DMS153 treated with DMSO at 0.1 percent for 48 hours (cell line): ENCODE data around the gene OSBPL6.

Experiments
- DNase-seq: peaks from one replicate; lab custom pipeline; 2025; ENCODE audit not compliant: unreplicated experiment; lab: John Stamatoyannopoulos, UW

Gene OSBPL6

DNA sequence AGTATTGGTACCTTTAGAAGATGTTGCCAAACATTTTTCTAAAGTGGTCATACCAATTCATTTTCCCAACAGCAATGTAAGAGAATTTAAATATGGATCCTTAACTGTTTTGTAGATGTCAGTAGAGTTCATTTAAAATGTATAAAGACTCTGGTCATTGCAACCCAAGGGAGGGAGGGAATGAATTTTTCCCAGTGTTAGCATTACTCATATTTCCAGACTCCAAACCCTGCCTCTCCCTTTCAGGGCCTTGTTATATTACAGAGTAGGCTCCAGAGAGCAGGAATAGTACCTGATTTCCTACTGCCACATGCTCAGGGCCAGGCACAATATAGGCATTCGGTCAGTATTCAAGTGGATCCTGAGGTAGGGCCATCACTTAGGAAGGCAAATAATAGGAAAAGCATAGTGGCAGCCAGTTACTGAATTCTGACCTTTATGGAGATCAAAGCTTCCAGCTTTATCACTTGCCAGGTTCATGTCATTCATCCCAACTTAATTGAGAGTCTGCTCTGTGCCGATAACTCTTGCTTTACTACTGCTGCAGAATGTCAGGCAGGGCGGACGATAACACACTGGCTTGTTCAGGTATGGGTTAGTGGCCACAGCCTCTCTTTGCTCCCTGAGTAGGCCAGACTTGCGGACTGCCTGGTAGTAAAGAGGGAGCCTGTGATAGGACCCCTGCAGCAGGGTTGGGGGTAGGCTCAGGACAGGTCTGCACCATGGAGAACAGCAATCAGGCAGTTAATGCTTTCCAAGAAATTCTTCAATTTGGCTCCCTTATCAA is 75.3 kb downstream of the OSBPL6 start:
- no peak for DNase-seq

- no peak for DNase-seq
Observed at GRCh38 chr2:178270338-178270737, 76.0 kb downstream of the OSBPL6 start.

GRCh38 chr2:178271094-178271493 is 76.8 kb downstream of the OSBPL6 start:
- no peak for DNase-seq

GRCh38 chr2:178271629-178272333 is 77.5 kb downstream of the OSBPL6 start:
- DNase-seq = no peak

DNA sequence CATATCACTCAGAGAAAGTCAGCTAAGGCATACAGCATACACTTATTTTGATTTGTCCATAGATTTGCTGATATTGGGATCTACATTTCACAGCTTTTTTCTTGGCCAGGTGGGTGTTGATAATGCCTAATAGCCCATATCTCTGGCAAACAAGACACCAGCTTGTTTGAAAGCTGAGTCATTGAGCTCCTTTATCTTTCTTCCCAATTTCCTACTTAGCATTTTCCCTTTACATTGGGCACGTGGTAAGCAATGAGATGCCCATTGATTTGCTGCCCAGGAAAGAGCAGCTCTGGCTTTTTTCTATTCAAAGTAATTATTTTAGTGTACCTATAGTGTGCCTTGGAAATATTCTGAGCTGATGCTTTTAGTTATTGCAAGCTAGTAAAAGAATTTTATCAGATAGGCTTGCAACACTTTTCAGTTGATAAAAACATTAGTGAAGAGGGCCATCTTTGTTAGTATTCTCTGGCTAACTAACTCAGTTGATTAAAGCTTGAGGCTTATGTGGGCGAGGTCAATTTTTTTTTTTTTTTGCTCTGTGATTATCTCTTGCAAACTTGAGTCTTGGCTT is 79.6 kb downstream of the OSBPL6 start:
- DNase-seq = no peak

DNA sequence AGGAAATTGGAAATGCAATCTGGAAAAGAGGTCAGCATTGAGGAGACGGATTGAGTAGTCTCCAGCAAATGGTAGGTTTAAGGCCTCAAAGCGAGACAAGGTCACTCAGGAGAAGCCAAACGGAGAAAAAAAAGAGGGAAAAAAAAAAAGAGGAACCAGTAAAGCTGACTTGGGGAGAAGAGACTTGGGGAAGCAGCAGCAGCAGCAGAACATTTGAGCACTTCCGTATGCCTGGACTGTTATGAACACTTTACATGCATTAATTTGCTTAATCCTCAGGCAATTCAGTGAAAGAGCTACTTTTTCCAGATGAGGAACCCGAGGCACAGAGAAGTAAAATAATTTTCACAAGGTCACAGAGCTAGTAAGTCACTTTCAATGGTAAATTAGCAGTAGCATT is 81.3 kb downstream of the OSBPL6 start:
- no peak for DNase-seq

- no peak for DNase-seq
Observed at GRCh38 chr2:178277741-178278197, 83.5 kb downstream of the OSBPL6 start.

- DNase-seq = no peak
Observed at GRCh38 chr2:178279142-178279541, 84.8 kb downstream of the OSBPL6 start.

GRCh38 chr2:178279636-178280035 is 85.3 kb downstream of the OSBPL6 start:
- DNase-seq = no peak

GRCh38 chr2:178280244-178280852 is 86.0 kb downstream of the OSBPL6 start:
- no peak for DNase-seq

DNA sequence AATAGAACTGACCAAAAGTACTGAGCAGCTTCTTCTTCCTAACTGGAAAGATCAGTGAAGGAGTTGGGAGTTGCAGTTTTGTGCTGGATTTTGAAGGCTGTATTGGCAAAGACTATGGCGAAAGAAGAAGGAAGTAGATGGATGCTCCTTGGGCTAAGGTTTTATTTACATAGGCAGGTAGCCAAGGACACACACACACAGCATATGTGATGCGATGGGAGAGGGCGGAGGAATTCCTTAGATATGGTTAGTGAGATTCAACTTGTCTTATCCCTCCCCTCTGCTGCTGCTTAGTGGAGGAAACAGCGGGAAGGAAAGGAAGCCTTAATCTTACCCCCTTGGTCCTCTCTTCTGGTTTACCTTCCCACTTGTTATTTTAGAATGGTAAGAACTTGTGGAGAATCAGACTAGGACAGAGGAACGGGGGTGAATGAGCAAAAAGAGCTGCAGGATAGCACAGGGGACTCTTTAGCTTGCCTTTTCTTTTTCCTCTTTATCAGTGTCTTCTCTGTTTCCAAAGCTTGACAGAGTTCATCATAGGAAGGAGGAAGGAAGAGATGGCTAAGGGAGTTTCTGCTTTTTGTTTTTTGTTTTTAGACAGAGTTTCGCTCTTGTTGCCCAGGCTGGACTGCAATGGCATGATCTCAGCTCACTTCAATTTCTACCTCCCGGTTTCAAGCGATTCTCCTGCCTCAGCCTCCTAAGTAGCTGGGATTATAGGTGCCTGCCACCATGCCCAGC is 87.9 kb downstream of the OSBPL6 start:
- DNase-seq = no peak

GRCh38 chr2:178283341-178283918 is 89.1 kb downstream of the OSBPL6 start:
- no peak for DNase-seq

DNA sequence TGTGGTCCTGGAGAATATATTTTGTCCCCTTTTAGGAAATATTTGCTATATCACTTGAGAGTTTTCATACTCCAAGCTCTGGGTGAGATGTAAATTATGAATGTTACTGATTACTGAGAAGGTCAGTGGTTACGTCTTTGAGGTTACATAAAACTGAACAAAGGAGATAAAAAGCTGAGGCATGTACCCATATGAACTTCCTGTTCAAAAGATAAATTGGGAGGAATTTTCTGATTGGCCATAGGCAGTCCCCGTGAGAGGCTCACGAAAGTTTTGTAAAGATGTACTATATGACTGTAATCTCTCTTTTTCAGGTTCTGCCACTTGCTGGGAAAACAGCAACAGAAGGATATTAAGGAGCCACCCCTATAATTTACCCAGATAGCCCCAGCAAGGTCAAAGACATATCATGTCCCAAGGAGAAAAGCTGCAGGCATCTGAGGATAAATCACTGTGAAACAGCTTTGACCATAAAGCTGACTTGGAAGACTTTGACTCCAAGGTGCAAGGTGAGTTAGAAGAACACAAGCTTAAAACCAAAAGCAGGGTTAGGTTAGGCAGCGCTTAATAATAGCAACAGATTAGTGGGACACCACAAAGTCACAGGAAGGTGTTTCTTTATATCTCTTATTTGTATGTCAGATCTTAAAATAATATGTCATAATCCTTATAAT is 90.4 kb downstream of the OSBPL6 start:
- no peak for DNase-seq

DNA sequence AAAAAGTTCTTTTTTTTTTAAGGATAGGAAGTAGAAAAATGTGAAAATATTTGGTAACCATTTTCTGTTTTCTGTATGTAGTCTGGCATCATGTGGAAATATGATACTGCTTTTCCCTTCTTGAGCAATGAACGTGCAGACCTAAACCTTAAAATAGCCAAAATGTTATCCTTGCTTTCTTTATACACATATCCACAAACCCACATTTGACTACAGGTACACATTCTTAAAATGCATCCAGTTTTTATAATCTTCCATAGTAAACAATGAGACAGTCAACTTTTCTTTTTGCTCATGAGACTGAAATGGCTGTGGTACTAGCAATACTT is 90.9 kb downstream of the OSBPL6 start:
- no peak for DNase-seq

DNA sequence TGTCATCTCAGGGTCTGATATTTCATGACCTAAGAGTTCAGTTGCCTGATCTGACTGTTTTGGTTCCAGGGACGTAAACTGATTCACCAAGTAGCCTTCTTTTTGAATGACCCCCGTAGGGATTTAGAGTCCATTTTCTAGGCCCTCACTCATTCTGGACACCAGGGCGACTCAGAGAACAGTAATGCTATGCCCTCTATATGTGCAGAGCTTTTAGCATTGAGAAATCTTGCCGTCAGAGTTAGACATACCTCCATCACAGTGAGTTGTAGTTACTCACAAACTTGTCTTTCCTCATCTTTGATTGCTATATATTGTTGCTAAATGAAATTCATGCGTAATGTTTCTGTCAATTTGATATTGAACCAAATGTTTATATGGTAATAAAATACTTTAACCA is 92.3 kb downstream of the OSBPL6 start:
- no peak for DNase-seq

DNA sequence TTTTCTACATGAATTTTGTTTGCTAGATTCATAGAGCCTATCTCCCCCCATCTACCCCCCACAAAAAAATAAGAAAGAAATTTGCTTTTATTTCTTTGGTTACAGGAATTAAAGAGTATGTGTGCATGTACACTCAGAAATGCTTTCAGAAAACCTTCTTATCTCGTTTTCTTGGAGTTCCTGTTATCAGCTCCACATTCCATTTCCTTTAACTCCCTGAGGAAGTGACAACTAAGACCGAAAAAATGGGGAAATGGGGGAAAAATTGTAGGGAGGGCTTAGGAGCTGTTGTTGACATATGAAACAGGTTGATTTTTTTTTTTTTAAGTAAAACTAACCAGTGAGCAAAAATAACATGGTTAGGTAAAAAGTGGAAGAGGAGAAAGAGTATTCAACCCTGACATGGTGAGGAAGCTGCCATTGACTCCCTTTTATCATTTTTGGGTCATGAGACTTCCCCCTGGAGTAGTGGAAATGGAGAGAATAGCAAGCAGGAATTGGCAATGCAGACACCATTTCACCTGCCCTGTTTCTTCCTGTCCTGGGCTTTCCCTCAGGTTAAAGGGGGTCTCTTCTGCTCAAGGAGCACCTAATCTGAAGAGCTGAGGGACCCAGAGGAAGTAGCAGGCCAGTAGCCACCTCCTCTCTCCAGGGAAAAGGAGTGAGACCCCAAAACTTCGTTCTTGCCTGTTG is 93.5 kb downstream of the OSBPL6 start:
- DNase-seq = no peak

DNA sequence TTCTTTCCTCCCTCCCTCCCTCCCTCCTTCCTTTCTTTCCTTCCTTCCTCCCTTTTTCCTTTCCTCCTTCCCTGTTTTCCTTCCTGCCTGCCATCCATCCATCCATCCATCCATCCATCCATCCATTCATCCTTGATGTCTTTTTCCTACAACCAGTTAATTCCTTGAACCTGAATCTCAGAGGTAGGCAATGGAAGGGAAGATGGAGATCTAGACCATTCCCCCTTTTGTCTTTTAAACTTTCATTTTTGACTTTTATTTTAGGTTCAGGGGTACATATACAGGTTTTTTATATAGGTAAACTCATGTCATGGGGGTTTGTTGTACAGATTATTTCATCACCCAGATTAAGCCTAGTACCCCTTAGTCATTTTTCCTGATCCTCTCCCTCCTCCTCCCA is 97.4 kb downstream of the OSBPL6 start:
- DNase-seq = no peak

DNA sequence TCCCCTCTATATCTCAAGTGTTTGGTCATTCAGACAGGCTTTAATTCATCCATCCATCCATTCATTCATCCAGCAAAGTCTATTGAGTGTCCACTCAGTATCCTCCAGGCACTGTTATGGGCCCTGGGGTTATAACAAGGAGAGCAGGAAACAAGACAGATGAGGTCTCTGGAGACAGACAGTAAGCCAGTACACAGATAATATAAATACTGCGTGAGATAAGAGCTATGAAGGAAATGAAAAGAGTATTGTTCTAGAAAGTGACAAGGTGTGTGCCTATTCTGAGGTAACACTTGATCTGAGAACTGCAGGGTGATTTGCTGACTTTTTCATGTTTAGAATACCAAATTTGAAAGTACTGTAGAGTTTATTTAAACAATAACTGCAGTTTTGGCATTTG is 98.3 kb downstream of the OSBPL6 start:
- no peak for DNase-seq

- no peak for DNase-seq
Observed at GRCh38 chr2:178295115-178295514, 100.8 kb downstream of the OSBPL6 start.

GRCh38 chr2:178295906-178296305 is 101.6 kb downstream of the OSBPL6 start:
- DNase-seq = no peak
